GM12873 (cell line): ENCODE data around the gene ALPK3.

Experiments used
- CTCF ChIP-seq: IDR thresholded peaks from 2 replicates; pipeline ENCODE4 v1.5.1; 2012; ENCODE audit warnings: low read depth, mild to moderate bottlenecking, moderate library complexity, low read length, control low read depth; ENCODE audit not compliant: insufficient read depth; ENCODE audit errors: missing control alignments

Gene ALPK3

GRCh38 chr15:84790676-84791075 lies 26.5 kb upstream of the ALPK3 start:
- no peak for TF ChIP-seq CTCF

GRCh38 chr15:84791763-84792162 lies 25.4 kb upstream of the ALPK3 start:
- TF ChIP-seq CTCF = no peak

- TF ChIP-seq CTCF = no peak
Measured at GRCh38 chr15:84793431-84794161, 23.6 kb upstream of the ALPK3 start.

GRCh38 chr15:84794162-84794547 lies 23.0 kb upstream of the ALPK3 start:
- no peak for TF ChIP-seq CTCF

- no peak for TF ChIP-seq CTCF
Measured at GRCh38 chr15:84795186-84795585, 22.0 kb upstream of the ALPK3 start.

GRCh38 chr15:84797212-84797611 lies 19.9 kb upstream of the ALPK3 start:
- no peak for TF ChIP-seq CTCF

- no peak for TF ChIP-seq CTCF
Measured at GRCh38 chr15:84797801-84798200, 19.4 kb upstream of the ALPK3 start.
